Measurements from ENCODE around the gene VCL. TPM values are rescaled to one million over a fixed set of nuclear protein-coding genes. Genes with fewer than 3 reads are reported as not detected.

Gene VCL
- polyA plus RNA-seq, 1 of the 3 experiments (the other 2 are of a cell fraction): 147 TPM

DNA sequence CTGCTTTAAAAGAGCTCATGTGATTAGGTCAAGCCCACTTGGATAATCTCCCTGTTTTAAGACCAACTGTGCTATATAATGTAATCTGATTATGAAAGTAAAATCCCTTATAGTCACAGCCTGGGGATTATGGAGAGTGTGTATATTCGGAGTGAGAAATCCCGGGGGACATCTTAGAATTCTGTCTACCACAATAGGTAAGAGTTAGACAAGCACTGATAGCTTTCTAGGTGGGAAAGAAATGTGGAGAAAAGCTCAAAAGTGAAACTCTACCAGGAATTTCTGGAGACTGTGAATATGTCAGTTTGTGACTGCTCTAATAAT lies 2.9 kb upstream of the VCL start:
- no peak overlapping the region for H3K27ac ChIP-seq (ENCODE audit: low read depth in 2 of 2, low read length in 1 of 2)
- no peaks in the 10 kb centered on the region for H3K36me3 ChIP-seq (replicated peaks in 1 of 2; ENCODE audit: control insufficient read depth in 1 of 2, insufficient read depth in 2 of 2, low read length in 1 of 2)

More for the DNA sequence above, 2.9 kb upstream of the VCL start:
- Histone ChIP-seq H3K4me3 (ENCODE audit: low read depth in 2 of 2, low read length in 1 of 2) (no peak overlapping the region), H2AFZ (ENCODE audit: low read depth) (no peak overlapping the region; the same call in 1 of the 2 replicates), H3K9me3 (no peaks in the 10 kb centered on the region), H3K9me2 (no peaks in the 10 kb centered on the region), H3K4me1 (ENCODE audit: control insufficient read depth in 1 of 2, insufficient read depth in 2 of 2, low read depth in 1 of 2, low read length in 1 of 2) (peaks cover 3 to 5% of the 10 kb centered on the region in 2 experiments; a peak in 2 of 4 replicates), H3K4me2 (no peak overlapping the region), H4K20me1 (ENCODE audit: insufficient read depth) (peaks cover 8% of the 10 kb centered on the region), H3K79me2 (ENCODE audit: insufficient read depth) (peaks cover 21% of the 10 kb centered on the region), H3K9ac (no peak overlapping the region), H3K27me3 (ENCODE audit: insufficient read depth) (no peaks in the 10 kb centered on the region), H3F3A (replicated peaks; ENCODE audit: insufficient read depth) (peaks cover 21% of the 10 kb centered on the region)
- no peak for DNase-seq
- WGBS (ENCODE audit: low lambda C conversion rate): 90% methylated on average over 2 of the region's 2 CpGs
- TF ChIP-seq TEAD4 (IDR thresholded peaks at IDR 0.05; ENCODE audit: borderline replicate concordance, insufficient read depth) (no peak), RXRA (IDR thresholded peaks at IDR 0.05; ENCODE audit: borderline replicate concordance, low read depth) (no peak), NRF1 (IDR thresholded peaks at IDR 0.05; ENCODE audit: low read depth, low read length) (no peak), EZH2phosphoT487 (IDR thresholded peaks at IDR 0.05; ENCODE audit: borderline replicate concordance, low read depth) (no peak), TCF12 (IDR thresholded peaks at IDR 0.05) (no peak), ELF1 (IDR thresholded peaks at IDR 0.05) (no peak), MEF2A (IDR thresholded peaks at IDR 0.05; ENCODE audit: borderline replicate concordance, low read depth) (no peak), YY1 (IDR thresholded peaks at IDR 0.05; ENCODE audit: low read depth) (no peak), FOXJ3 (CRISPR knock-in tag; IDR thresholded peaks at IDR 0.05) (no peak), JUND (IDR thresholded peaks at IDR 0.05) (no peak), SIN3A (IDR thresholded peaks at IDR 0.05; ENCODE audit: borderline replicate concordance, low read depth, low read length) (no peak), MXI1 (IDR thresholded peaks at IDR 0.05; ENCODE audit: low read depth, low read length) (no peak), FOSL2 (IDR thresholded peaks at IDR 0.05; ENCODE audit: borderline replicate concordance, low read depth) (no peak), FOXM1 (IDR thresholded peaks at IDR 0.05; ENCODE audit: low read depth) (no peak), GABPA (IDR thresholded peaks at IDR 0.05; ENCODE audit: low read depth) (no peak)
- TF ChIP-seq, protein P1, sequence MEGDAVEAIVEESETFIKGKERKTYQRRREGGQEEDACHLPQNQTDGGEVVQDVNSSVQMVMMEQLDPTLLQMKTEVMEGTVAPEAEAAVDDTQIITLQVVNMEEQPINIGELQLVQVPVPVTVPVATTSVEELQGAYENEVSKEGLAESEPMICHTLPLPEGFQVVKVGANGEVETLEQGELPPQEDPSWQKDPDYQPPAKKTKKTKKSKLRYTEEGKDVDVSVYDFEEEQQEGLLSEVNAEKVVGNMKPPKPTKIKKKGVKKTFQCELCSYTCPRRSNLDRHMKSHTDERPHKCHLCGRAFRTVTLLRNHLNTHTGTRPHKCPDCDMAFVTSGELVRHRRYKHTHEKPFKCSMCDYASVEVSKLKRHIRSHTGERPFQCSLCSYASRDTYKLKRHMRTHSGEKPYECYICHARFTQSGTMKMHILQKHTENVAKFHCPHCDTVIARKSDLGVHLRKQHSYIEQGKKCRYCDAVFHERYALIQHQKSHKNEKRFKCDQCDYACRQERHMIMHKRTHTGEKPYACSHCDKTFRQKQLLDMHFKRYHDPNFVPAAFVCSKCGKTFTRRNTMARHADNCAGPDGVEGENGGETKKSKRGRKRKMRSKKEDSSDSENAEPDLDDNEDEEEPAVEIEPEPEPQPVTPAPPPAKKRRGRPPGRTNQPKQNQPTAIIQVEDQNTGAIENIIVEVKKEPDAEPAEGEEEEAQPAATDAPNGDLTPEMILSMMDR (IDR thresholded peaks at IDR 0.05): no peak
- TF ChIP-seq, protein P2, sequence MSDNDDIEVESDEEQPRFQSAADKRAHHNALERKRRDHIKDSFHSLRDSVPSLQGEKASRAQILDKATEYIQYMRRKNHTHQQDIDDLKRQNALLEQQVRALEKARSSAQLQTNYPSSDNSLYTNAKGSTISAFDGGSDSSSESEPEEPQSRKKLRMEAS (IDR thresholded peaks at IDR 0.05; ENCODE audit: low read depth): no peak
- TF ChIP-seq, protein P3, sequence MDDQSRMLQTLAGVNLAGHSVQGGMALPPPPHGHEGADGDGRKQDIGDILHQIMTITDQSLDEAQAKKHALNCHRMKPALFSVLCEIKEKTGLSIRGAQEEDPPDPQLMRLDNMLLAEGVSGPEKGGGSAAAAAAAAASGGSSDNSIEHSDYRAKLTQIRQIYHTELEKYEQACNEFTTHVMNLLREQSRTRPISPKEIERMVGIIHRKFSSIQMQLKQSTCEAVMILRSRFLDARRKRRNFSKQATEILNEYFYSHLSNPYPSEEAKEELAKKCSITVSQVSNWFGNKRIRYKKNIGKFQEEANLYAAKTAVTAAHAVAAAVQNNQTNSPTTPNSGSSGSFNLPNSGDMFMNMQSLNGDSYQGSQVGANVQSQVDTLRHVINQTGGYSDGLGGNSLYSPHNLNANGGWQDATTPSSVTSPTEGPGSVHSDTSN (IDR thresholded peaks at IDR 0.05): no peak
- TF ChIP-seq, protein P4, sequence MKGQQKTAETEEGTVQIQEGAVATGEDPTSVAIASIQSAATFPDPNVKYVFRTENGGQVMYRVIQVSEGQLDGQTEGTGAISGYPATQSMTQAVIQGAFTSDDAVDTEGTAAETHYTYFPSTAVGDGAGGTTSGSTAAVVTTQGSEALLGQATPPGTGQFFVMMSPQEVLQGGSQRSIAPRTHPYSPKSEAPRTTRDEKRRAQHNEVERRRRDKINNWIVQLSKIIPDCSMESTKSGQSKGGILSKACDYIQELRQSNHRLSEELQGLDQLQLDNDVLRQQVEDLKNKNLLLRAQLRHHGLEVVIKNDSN (IDR thresholded peaks at IDR 0.05; ENCODE audit: borderline replicate concordance, low read depth): no peak
- TF ChIP-seq, protein P5, sequence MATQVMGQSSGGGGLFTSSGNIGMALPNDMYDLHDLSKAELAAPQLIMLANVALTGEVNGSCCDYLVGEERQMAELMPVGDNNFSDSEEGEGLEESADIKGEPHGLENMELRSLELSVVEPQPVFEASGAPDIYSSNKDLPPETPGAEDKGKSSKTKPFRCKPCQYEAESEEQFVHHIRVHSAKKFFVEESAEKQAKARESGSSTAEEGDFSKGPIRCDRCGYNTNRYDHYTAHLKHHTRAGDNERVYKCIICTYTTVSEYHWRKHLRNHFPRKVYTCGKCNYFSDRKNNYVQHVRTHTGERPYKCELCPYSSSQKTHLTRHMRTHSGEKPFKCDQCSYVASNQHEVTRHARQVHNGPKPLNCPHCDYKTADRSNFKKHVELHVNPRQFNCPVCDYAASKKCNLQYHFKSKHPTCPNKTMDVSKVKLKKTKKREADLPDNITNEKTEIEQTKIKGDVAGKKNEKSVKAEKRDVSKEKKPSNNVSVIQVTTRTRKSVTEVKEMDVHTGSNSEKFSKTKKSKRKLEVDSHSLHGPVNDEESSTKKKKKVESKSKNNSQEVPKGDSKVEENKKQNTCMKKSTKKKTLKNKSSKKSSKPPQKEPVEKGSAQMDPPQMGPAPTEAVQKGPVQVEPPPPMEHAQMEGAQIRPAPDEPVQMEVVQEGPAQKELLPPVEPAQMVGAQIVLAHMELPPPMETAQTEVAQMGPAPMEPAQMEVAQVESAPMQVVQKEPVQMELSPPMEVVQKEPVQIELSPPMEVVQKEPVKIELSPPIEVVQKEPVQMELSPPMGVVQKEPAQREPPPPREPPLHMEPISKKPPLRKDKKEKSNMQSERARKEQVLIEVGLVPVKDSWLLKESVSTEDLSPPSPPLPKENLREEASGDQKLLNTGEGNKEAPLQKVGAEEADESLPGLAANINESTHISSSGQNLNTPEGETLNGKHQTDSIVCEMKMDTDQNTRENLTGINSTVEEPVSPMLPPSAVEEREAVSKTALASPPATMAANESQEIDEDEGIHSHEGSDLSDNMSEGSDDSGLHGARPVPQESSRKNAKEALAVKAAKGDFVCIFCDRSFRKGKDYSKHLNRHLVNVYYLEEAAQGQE (IDR thresholded peaks at IDR 0.05; ENCODE audit: low read depth, low read length): no peak
- ChIA-PET POLR2A (no interaction called here), CTCF (interaction anchor here (1.3 to 2.0 kb wide), 2 partner anchors 37 to 108 kb away, joined by 3 to 5 read pairs; no protein-coding TSS in a partner anchor)

All from SK-N-SH (cell line).